ENCODE results near the gene MAGED1.
"Not testable (repeated sequence)": the region's sequence is repeated elsewhere in the genome, so short reads cannot be mapped to it uniquely, and the experiment has no call there.

Gene MAGED1

GRCh38 chrX:51896626-51897025 is 3.2 kb downstream of the MAGED1 start:
- no peak for DNase-seq

GRCh38 chrX:51899741-51900140 is 6.3 kb downstream of the MAGED1 start:
- DNase-seq: no peak

GRCh38 chrX:51902510-51903050 is 9.2 kb downstream of the MAGED1 start:
- DNase-seq: no peak

GRCh38 chrX:51905152-51905551 is 11.7 kb downstream of the MAGED1 start:
- DNase-seq: not testable (repeated sequence)

GRCh38 chrX:51905711-51906110 is 12.3 kb downstream of the MAGED1 start:
- no peak for DNase-seq

GRCh38 chrX:51917604-51918003 is 24.2 kb downstream of the MAGED1 start:
- DNase-seq: no peak

- no peak for DNase-seq
These were observed 29.1 kb downstream of the MAGED1 start for GRCh38 chrX:51922561-51922960.

- no peak for DNase-seq
These were observed 38.2 kb downstream of the MAGED1 start for GRCh38 chrX:51931566-51932150.

Data from DMS 273 treated with DMSO at 0.1 percent for 48 hours (cell line).